ENCODE data around the gene UBE2D1.

UBE2D1 gene

DNA sequence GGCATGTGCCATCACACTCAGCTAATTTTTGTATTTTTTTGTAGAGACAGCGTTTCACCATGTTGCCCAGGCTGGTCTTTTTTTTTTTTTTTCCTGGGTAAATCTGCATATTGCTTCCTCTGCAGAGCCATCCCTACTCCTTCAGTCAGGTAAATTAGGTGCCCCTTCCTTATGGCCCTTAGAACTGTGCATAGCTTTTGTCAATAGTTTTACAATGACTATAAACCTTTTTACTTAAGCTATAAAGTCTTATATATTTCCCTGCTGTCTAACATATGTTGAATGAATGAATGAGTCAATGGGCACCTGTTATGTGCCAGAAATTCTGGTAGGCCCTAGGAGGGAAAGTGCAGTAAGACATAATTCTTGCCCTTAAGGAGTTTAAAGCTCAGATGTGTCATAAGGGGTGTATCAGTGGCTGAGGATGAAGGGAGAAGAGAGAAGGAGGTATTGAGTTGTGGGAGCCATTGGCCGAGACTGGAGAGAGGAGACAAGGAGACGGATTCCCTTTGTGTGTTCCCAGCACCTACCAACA is 30.6 kb upstream of the UBE2D1 start:
- in situ Hi-C loops (cut with HindIII; ENCODE audit: low pct_ligation_motif_present, low sequenced_read_pairs), result no loop called here
- TF ChIP-seq, protein P1, sequence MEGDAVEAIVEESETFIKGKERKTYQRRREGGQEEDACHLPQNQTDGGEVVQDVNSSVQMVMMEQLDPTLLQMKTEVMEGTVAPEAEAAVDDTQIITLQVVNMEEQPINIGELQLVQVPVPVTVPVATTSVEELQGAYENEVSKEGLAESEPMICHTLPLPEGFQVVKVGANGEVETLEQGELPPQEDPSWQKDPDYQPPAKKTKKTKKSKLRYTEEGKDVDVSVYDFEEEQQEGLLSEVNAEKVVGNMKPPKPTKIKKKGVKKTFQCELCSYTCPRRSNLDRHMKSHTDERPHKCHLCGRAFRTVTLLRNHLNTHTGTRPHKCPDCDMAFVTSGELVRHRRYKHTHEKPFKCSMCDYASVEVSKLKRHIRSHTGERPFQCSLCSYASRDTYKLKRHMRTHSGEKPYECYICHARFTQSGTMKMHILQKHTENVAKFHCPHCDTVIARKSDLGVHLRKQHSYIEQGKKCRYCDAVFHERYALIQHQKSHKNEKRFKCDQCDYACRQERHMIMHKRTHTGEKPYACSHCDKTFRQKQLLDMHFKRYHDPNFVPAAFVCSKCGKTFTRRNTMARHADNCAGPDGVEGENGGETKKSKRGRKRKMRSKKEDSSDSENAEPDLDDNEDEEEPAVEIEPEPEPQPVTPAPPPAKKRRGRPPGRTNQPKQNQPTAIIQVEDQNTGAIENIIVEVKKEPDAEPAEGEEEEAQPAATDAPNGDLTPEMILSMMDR (IDR thresholded peaks at IDR 0.05; ENCODE audit: low read depth, low read length, missing control alignments), result no peak

GRCh38 chr10:58305821-58306220 is 29.0 kb upstream of the UBE2D1 start:
- TF ChIP-seq, protein P1 (IDR thresholded peaks at IDR 0.05; ENCODE audit: low read depth, low read length, missing control alignments), result no peak
- H3K27me3 ChIP-seq (replicated peaks), result no peaks in the 10 kb centered on the region
- no peak overlapping the region for H3K4me3 ChIP-seq (ENCODE audit: low read depth, low read length)
- DNase-seq, result no peak
- no peaks in the 10 kb centered on the region for H3K36me3 ChIP-seq (replicated peaks)
- no peak overlapping the region for H3K27ac ChIP-seq
- in situ Hi-C loops (cut with HindIII; ENCODE audit: low pct_ligation_motif_present, low sequenced_read_pairs), result no loop called here

More for the DNA sequence above, 30.6 kb upstream of the UBE2D1 start:
- Histone ChIP-seq H3K27ac (no peak overlapping the region), H3K36me3 (replicated peaks) (no peaks in the 10 kb centered on the region), H3K27me3 (replicated peaks) (no peaks in the 10 kb centered on the region), H3K4me3 (ENCODE audit: low read depth, low read length) (no peak overlapping the region)
- no peak for DNase-seq

DNA sequence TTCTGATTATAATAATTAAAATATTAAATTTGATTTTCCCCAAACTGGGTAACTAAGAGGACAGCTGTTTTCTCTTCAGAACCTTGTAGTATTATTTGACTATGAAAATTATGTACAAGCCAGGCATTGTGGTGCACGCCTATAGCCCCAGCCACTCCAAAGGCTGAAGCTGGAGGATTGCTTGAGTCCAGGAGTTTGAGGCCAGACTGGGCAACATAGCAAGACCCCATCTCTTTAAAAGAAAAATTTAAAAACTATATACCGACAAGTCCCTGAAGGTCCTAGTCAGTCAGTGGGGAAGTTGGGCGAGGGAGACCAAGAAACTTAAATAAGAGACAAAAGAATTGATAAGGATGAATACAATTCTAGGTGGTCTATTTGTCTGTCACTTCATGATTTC is 27.1 kb upstream of the UBE2D1 start:
- no peak overlapping the region for H3K27ac ChIP-seq
- H3K27me3 ChIP-seq (replicated peaks), result no peaks in the 10 kb centered on the region
- DNase-seq, result no peak
- H3K36me3 ChIP-seq (replicated peaks), result no peaks in the 10 kb centered on the region
- TF ChIP-seq, protein P1 (IDR thresholded peaks at IDR 0.05; ENCODE audit: low read depth, low read length, missing control alignments), result no peak
- H3K4me3 ChIP-seq (ENCODE audit: low read depth, low read length), result no peak overlapping the region
- in situ Hi-C loops (cut with HindIII; ENCODE audit: low pct_ligation_motif_present, low sequenced_read_pairs), result no loop called here

DNA sequence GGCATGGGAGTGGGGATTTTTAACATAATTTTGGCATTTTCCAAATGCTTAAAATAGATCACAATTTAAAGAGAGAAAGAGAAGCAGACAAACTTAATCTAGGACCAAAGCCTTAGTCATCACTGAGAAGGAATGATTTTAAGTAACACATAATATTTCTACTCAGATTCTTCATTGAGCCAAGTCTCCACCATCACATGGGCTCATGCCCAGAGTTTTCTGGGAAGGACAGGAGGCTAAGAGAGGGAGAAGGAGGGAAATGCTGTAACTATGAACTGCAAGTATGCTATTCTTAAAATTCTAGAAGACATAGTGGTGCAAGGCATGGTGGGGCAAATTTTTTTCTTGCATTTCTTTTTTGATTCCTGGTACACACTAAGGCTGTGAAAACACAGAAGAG is 23.8 kb upstream of the UBE2D1 start:
- Histone ChIP-seq H3K27ac (no peak overlapping the region), H3K4me3 (ENCODE audit: low read depth, low read length) (no peak overlapping the region), H3K27me3 (replicated peaks) (no peaks in the 10 kb centered on the region), H3K36me3 (replicated peaks) (no peaks in the 10 kb centered on the region)
- in situ Hi-C loops (cut with HindIII; ENCODE audit: low pct_ligation_motif_present, low sequenced_read_pairs), result no loop called here
- DNase-seq, result no peak
- TF ChIP-seq, protein P1 (IDR thresholded peaks at IDR 0.05; ENCODE audit: low read depth, low read length, missing control alignments), result no peak

- H3K4me3 ChIP-seq (ENCODE audit: low read depth, low read length), result no peak overlapping the region
- DNase-seq, result no peak
- in situ Hi-C loops (cut with HindIII; ENCODE audit: low pct_ligation_motif_present, low sequenced_read_pairs), result no loop called here
These were observed 17.9 kb upstream of the UBE2D1 start for GRCh38 chr10:58316874-58317273.

More at GRCh38 chr10:58316874-58317273, 17.9 kb upstream of the UBE2D1 start:
- TF ChIP-seq, protein P1 (IDR thresholded peaks at IDR 0.05; ENCODE audit: low read depth, low read length, missing control alignments), result no peak
- Histone ChIP-seq H3K27me3 (replicated peaks) (no peaks in the 10 kb centered on the region), H3K36me3 (replicated peaks) (no peaks in the 10 kb centered on the region), H3K27ac (no peak overlapping the region)

All from brain microvascular endothelial cell (primary cell).